CD4-positive, alpha-beta memory T cell (primary cell): ENCODE measurements around the gene BAIAP3. TPM values are rescaled to one million over a fixed set of nuclear protein-coding genes. Genes with fewer than 3 reads are reported as not detected.

Experiments
- CTCF ChIA-PET: fragments of 350-600 bp; sonication (Branson Sonifier 250); formaldehyde crosslinking; loops from one replicate; lab custom pipeline; 2021; ENCODE audit warnings: inconsistent platforms; ENCODE audit not compliant: partially characterized antibody; lab: Charles Lee
- POLR2A ChIA-PET: fragments of 350-600 bp; sonication (Branson Sonifier 250); formaldehyde crosslinking; loops from one replicate; lab custom pipeline; 2021; ENCODE audit not compliant: partially characterized antibody; lab: Charles Lee
- DNase-seq, 5 donors: peaks; one replicate each; pipeline versions ENCODE4 v3.0.0 to v3.0.0-alpha.2; 2020 to 2022; ENCODE audit warnings: mixed read lengths in 1 of 5
- H3K27ac ChIP-seq: one replicate; pipeline ENCODE4 v1.7.0; 2013; ENCODE audit warnings: low read depth, low read length
- H3K27me3 ChIP-seq: 2 replicates; pipeline ENCODE4 v1.7.0; 2013; ENCODE audit warnings: mild to moderate bottlenecking, low read length, moderate library complexity; ENCODE audit not compliant: insufficient read depth
- H3K36me3 ChIP-seq: 2 replicates; pipeline ENCODE4 v1.7.0; 2013; ENCODE audit warnings: mild to moderate bottlenecking, low read length, moderate library complexity; ENCODE audit not compliant: insufficient read depth
- H3K4me1 ChIP-seq: 2 replicates; pipeline ENCODE4 v1.7.0; 2013; ENCODE audit warnings: mild to moderate bottlenecking, low read length, moderate library complexity; ENCODE audit not compliant: insufficient read depth
- H3K4me3 ChIP-seq, 2 donors: one replicate each; pipeline ENCODE4 v1.7.0; 2013; ENCODE audit warnings: low read length in 2 of 2, mild to moderate bottlenecking in 1 of 2
- H3K9me3 ChIP-seq, 2 donors: one replicate each; pipeline ENCODE4 v1.7.0; 2013; ENCODE audit warnings: low read length in 2 of 2, control low read depth in 1 of 2; ENCODE audit not compliant: control insufficient read depth in 1 of 2
- H3K27ac Mint-ChIP-seq, 7 donors: one replicate each; pipeline ENCODE4 v1.8.0; 2020 to 2021; ENCODE audit warnings: mixed read lengths in 7 of 7, mild to moderate bottlenecking in 6 of 7, inconsistent platforms in 3 of 7, moderate library complexity in 3 of 7
- H3K27me3 Mint-ChIP-seq, 2 donors: one replicate each; pipeline ENCODE4 v1.8.0; 2020 to 2021; ENCODE audit warnings: mixed read lengths in 2 of 2
- H3K36me3 Mint-ChIP-seq, 2 donors: one replicate each; pipeline ENCODE4 v1.8.0; 2020 to 2021; ENCODE audit warnings: mixed read lengths in 2 of 2, inconsistent platforms in 1 of 2, mild to moderate bottlenecking in 1 of 2
- H3K4me1 Mint-ChIP-seq, 4 donors: one replicate each; pipeline ENCODE4 v1.8.0; 2020 to 2021; ENCODE audit warnings: mixed read lengths in 4 of 4, mild to moderate bottlenecking in 1 of 4
- H3K4me3 Mint-ChIP-seq, 8 donors: one replicate each; pipeline ENCODE4 v1.8.0; 2020 to 2021; ENCODE audit warnings: mixed read lengths in 8 of 8, mild to moderate bottlenecking in 7 of 8, moderate library complexity in 6 of 8, inconsistent platforms in 3 of 8
- H3K9me3 Mint-ChIP-seq, 8 donors: one replicate each; pipeline ENCODE4 v1.8.0; 2020 to 2021; ENCODE audit warnings: mixed read lengths in 8 of 8, mild to moderate bottlenecking in 5 of 8, inconsistent platforms in 3 of 8, moderate library complexity in 1 of 8
- intact Hi-C: fragments of 100-400 bp; cut with micrococcal nuclease; formaldehyde crosslinking; loops from one replicate; pipeline ENCODE4 v1.15.1; 2023
- polyA plus RNA-seq, 2 donors: library from polyadenylated mRNA; unstranded; fragments of 300-500 nt; fragmentation: Illumina TruSeq; gene quantifications; one replicate each; pipeline ENCODE4 v1.2.3, GENCODE V29; 2021
- total RNA-seq, 2 experiments: library from RNA; stranded (reverse); gene quantifications; one replicate each; pipeline ENCODE4 v1.2.3, GENCODE V29; 2021

Gene BAIAP3
- total and polyA plus RNA-seq, 4 experiments from 2014 or later: 1.0 to 19.7 (median 12.5) TPM

DNA sequence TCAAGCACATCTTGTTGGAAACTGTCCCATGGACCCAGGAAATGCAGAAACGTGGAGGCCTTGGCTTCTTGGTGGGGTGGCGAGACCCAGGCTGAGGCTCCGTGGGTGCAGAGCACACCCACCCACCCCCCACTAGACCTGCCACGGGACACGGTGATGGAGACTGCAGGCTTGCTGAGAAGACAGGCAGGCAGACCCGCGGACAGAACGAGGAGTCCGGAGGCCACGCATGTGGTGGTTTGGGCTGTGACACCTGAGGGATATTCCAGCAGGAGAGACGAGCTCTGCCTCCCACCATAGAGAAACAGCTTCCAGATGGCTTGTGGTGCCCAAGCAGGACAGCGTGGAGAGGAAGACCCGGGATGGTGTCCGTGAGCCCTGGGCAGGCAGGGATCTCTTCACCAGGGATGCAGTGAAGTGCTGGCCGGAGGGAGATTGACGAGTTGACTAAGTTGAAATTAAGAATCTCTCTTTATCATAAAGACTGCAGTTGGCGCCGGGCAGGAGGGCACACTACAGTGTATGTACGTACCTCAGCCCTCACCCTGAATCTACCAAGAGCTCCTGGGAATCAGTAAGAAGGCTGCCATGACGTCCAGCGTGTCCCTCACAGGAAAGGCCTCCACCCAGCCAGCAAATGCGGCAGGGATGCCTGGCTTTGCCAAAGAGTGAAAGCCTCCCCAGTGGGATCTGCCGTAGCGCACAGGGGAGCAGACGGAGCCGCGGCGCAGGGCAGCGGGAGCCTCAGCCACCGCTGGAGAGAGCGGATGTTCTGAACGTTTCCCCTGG, 15.8 kb upstream of the BAIAP3 start:
- Mint-ChIP-seq H3K27me3 (no peaks in the 10 kb centered on the region), H3K4me3 (no peak overlapping the region), H3K36me3 (peaks cover 36 to 55% of the 10 kb centered on the region in 2 donors), H3K27ac (no peak overlapping the region), H3K4me1 (peaks cover 2 to 14% (median 7%) of the 10 kb centered on the region in 4 donors), H3K9me3 (peaks cover 0 to 6% (median 0%) of the 10 kb centered on the region in 8 donors)
- peaks cover 5% of the 10 kb centered on the region for H3K4me1 ChIP-seq
- ChIA-PET CTCF (no interaction called here), POLR2A (interaction anchor here (1.5 kb wide), 1 partner anchor 14 kb away, joined by 4 read pairs; no protein-coding TSS in a partner anchor)
- peaks cover 84% of the 10 kb centered on the region for H3K36me3 ChIP-seq
- no peak overlapping the region for H3K4me3 ChIP-seq
- no peak overlapping the region for H3K27ac ChIP-seq
- intact Hi-C loops: no loop called here
- H3K9me3 ChIP-seq: no peaks in the 10 kb centered on the region
- no peaks in the 10 kb centered on the region for H3K27me3 ChIP-seq
- DNase-seq: no peak

DNA sequence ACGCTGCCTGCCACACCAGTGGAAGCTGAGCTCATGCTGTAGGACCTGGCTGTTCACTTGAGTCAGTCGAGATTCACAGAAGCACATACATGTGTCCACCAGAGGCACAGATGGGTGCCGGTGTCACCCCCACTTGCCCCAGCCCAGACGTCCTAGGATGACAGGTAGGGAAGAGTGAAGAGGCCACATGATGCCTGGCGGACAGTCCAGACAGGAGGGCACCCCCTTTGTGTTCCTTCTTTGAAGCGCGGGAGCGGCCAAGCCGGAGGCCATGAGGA, 15.2 kb upstream of the BAIAP3 start:
- Histone ChIP-seq H3K4me3 (no peak overlapping the region), H3K27me3 (no peaks in the 10 kb centered on the region), H3K9me3 (no peaks in the 10 kb centered on the region), H3K36me3 (peaks cover 80% of the 10 kb centered on the region), H3K27ac (no peak overlapping the region), H3K4me1 (no peaks in the 10 kb centered on the region)
- no peaks in the 10 kb centered on the region for H3K27me3 Mint-ChIP-seq
- peaks cover 0 to 6% (median 0%) of the 10 kb centered on the region in 8 donors for H3K9me3 Mint-ChIP-seq
- no peak for DNase-seq
- H3K4me1 Mint-ChIP-seq: peaks cover 0 to 9% (median 1%) of the 10 kb centered on the region in 4 donors
- H3K4me3 Mint-ChIP-seq: no peak overlapping the region
- intact Hi-C loops: no loop called here
- H3K27ac Mint-ChIP-seq: peak overlapping the region in 2 of 7 donors; percentile 54 to 86
- peaks cover 36 to 54% of the 10 kb centered on the region in 2 donors for H3K36me3 Mint-ChIP-seq
- ChIA-PET CTCF (no interaction called here), POLR2A (no interaction called here)

DNA sequence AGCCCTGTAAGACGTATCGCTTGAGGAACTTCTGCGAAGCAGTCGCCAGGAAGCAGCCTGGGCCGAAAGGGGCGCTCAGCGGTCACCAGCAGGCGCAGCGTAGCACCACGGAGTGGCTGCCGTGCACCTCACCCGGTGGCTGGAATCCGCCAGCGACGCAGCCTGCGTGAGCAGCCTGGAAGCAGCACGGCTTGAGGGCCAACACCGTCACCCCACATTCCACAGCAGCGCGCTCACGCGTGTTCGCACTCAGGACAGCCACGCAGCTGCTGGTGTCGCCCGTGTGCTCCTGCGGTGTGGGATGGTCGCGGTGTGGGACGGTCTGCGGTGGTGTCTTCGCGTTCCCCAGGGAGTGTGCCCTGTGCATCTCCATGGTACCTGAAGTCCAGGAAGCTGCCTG, 14.4 kb upstream of the BAIAP3 start:
- H3K4me3 Mint-ChIP-seq: no peak overlapping the region
- Histone ChIP-seq H3K36me3 (peaks cover 79% of the 10 kb centered on the region), H3K9me3 (no peaks in the 10 kb centered on the region), H3K27ac (no peak overlapping the region), H3K4me3 (no peak overlapping the region), H3K4me1 (no peaks in the 10 kb centered on the region), H3K27me3 (no peaks in the 10 kb centered on the region)
- peak overlapping the region in 1 of 7 donors; percentile 48 for H3K27ac Mint-ChIP-seq
- H3K9me3 Mint-ChIP-seq: peaks cover 0 to 6% (median 0%) of the 10 kb centered on the region in 8 donors
- H3K27me3 Mint-ChIP-seq: no peaks in the 10 kb centered on the region
- intact Hi-C loops: no loop called here
- ChIA-PET POLR2A (no interaction called here), CTCF (no interaction called here)
- DNase-seq: no peak
- peaks cover 0 to 7% (median under 1%) of the 10 kb centered on the region in 4 donors for H3K4me1 Mint-ChIP-seq
- H3K36me3 Mint-ChIP-seq: peaks cover 37 to 57% of the 10 kb centered on the region in 2 donors

DNA sequence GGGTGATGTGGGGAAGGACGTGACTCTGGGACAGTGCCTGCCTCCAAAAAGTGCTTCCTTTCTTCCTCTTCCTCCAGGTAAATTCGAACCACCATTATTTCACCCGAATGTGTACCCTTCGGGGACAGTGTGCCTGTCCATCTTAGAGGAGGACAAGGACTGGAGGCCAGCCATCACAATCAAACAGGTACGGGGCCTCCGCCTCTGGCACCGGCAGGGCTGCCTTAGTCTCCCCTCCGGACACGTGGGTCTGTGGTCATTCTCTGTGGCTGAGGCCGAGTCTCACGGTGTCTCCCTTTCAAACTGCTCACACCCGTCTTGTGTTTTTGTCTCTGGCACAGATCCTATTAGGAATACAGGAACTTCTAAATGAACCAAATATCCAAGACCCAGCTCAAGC, 13.3 kb upstream of the BAIAP3 start:
- ChIA-PET POLR2A (no interaction called here), CTCF (no interaction called here)
- DNase-seq: no peak

DNA sequence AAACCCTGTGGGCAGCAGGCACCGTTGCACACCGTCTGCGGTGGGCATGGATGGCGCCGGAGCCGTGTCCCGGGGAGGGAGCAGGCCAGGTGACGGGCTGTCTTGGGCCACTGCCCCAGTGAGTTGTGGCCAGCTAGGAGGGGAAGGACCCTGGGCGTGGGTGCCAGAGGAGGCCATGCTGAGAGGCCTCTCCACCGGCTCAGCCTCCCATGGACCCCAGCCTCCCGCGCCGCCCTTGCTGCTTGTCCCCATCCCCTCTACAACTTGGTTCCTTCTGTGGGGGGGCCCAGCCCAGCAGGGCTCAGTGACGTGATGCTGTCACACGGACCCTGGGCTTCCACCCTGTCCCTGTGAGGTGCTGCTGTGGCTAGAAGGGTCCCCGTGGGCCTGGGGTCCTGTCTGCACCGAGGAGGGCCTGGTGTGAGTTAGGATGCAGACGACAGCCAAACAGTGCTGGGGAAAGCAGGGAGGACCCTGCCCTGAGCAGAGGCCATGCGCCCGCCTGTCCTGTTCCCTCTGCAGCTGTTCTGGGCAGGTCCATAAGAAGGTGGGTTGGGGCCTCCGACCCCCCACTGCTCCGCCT, 12.7 kb upstream of the BAIAP3 start:
- H3K27ac ChIP-seq: no peak overlapping the region
- peaks cover 49 to 58% of the 10 kb centered on the region in 2 donors for H3K36me3 Mint-ChIP-seq
- H3K27me3 ChIP-seq: no peaks in the 10 kb centered on the region
- H3K9me3 ChIP-seq: no peaks in the 10 kb centered on the region
- peaks cover 0 to 3% (median under 1%) of the 10 kb centered on the region in 4 donors for H3K4me1 Mint-ChIP-seq
- H3K9me3 Mint-ChIP-seq: peaks cover 0 to 6% (median 0%) of the 10 kb centered on the region in 8 donors
- intact Hi-C loops: no loop called here
- no peak for DNase-seq
- CTCF ChIA-PET: no interaction called here
- POLR2A ChIA-PET: no interaction called here
- peaks cover 71% of the 10 kb centered on the region for H3K36me3 ChIP-seq
- H3K27ac Mint-ChIP-seq: no peak overlapping the region
- H3K4me3 ChIP-seq: no peak overlapping the region
- no peaks in the 10 kb centered on the region for H3K27me3 Mint-ChIP-seq
- no peak overlapping the region for H3K4me3 Mint-ChIP-seq
- no peaks in the 10 kb centered on the region for H3K4me1 ChIP-seq

More for the DNA sequence above, 13.3 kb upstream of the BAIAP3 start:
- intact Hi-C loops: no loop called here
- H3K36me3 Mint-ChIP-seq: peaks cover 45 to 59% of the 10 kb centered on the region in 2 donors
- Histone ChIP-seq H3K9me3 (no peaks in the 10 kb centered on the region), H3K27ac (no peak overlapping the region), H3K36me3 (peaks cover 71% of the 10 kb centered on the region), H3K27me3 (no peaks in the 10 kb centered on the region), H3K4me1 (no peaks in the 10 kb centered on the region), H3K4me3 (no peak overlapping the region)
- no peak overlapping the region for H3K4me3 Mint-ChIP-seq
- no peaks in the 10 kb centered on the region for H3K27me3 Mint-ChIP-seq
- H3K27ac Mint-ChIP-seq: peak overlapping the region in 1 of 7 donors; percentile 52
- H3K4me1 Mint-ChIP-seq: peaks cover 0 to 3% (median under 1%) of the 10 kb centered on the region in 4 donors
- H3K9me3 Mint-ChIP-seq: peaks cover 0 to 6% (median 0%) of the 10 kb centered on the region in 8 donors

DNA sequence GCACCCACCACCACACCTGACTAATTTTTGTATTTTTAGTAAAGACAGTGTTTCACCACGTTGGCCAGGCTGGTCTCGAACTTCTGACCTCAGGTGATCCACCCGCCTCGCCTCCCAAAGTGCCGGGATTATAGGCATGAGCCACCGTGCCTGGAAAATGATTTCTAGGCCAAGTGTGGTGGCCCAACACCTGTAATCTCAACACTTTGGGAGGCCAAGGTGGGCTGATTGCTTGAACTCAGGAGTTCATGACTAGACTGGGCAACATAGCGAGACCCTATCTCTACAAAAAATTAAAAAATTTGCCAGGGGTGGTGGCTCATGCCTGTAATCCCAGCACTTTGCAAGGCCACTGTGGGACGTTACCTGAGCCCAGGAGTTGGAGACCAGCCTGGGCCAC, 11.0 kb upstream of the BAIAP3 start:
- intact Hi-C loops: no loop called here
- Histone ChIP-seq H3K27ac (no peak overlapping the region), H3K36me3 (peaks cover 55% of the 10 kb centered on the region), H3K9me3 (no peaks in the 10 kb centered on the region), H3K27me3 (no peaks in the 10 kb centered on the region), H3K4me3 (no peak overlapping the region), H3K4me1 (no peaks in the 10 kb centered on the region)
- no peak for DNase-seq
- ChIA-PET POLR2A (no interaction called here), CTCF (no interaction called here)
- Mint-ChIP-seq H3K4me1 (peaks cover 0 to 3% (median 3%) of the 10 kb centered on the region in 4 donors), H3K27me3 (no peaks in the 10 kb centered on the region), H3K27ac (no peak overlapping the region), H3K4me3 (no peak overlapping the region), H3K9me3 (peaks cover 0 to 6% (median 0%) of the 10 kb centered on the region in 8 donors), H3K36me3 (peaks cover 36 to 48% of the 10 kb centered on the region in 2 donors)
